HG03460 (cell line): ENCODE data around the gene TSSK3.
"Not testable (repeated sequence)": the region's sequence is repeated elsewhere in the genome, so short reads cannot be mapped to it uniquely, and the experiment has no call there.

Source experiments
- ATAC-seq: cut with Tn5 transposase; IDR thresholded peaks from one replicate; pipeline ENCODE4 v1.9.1; 2021; ENCODE audit not compliant: unreplicated experiment

Gene TSSK3

GRCh38 chr1:32396524-32396923, 34.2 kb downstream of the TSSK3 start:
- ATAC-seq: not testable (repeated sequence)

DNA sequence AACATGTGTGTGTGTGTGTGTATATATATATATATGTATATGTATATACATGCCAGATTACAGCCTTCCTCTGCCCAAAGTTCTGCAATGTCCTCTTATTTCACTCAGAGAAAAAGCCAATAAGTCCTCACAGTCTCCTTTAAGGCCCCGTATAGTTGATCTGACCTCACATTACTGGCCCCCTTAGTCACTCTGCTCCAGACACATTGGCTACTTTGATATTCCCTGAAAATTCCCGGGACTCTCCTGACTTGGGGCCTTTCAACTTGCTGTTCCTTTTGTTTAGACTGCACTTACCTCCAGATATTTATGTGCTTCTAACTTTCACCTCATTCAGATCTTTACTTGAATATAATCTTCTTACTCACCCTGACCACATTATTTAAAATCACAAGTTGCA, 36.1 kb downstream of the TSSK3 start:
- ATAC-seq: no peak

GRCh38 chr1:32399843-32400242, 37.5 kb downstream of the TSSK3 start:
- no peak for ATAC-seq

GRCh38 chr1:32400876-32401631, 38.7 kb downstream of the TSSK3 start:
- ATAC-seq: no peak

DNA sequence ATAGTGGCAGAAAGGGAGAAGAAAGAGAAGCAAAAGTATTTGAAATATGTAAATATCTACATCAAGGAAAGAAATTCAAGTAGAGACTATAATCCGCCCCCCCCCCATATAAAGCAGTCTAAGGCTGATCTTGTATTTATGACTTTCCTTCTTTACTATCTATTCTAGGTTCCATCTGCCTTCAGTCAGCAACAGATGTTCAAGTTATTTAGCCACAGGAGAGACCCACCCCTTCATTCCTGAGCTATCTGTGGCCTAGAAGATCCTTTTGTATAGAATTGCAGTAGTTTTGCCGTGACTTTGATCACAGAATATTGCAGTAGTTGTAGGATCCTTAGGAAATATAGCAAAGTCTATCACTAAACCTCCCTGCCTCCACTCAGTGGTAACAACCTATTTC, 42.6 kb downstream of the TSSK3 start:
- no peak for ATAC-seq

DNA sequence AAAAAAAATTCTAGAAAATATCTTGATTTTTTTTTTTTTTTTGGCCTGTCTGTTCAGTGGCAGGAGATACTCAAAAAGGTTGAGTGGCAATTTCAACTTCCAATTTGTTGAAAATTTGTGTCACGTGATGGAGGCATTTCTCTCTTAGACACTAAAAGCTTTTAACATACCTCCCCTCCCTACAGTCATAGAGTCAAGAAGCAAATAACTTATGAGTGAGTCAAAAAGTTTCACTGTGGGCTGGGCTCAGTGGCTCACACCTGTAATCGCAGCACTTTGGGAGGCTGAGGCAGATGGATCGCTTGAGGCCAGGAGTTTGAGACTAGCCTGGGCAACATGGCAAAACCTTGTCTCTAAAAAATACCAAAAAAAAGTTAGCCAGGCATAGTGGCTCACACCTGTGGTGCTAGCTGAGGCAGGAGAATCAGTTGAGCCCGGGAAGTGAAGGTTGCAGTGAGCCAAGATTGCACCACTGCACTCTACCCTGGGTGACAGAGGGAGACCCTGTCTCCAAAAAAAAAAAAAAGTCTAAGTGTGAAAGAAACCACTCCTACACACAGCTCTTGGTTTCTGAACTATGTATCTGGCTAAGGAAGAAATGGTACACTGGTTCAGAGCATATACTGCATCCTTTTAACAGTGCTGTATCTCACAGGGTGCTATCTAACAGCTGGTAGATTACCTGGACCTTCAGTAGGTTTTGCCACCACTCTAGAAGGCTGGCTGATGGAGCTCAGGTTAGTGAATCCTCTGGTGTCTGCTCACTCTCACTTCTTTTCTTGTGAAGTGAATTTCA, 43.5 kb downstream of the TSSK3 start:
- ATAC-seq: no peak

DNA sequence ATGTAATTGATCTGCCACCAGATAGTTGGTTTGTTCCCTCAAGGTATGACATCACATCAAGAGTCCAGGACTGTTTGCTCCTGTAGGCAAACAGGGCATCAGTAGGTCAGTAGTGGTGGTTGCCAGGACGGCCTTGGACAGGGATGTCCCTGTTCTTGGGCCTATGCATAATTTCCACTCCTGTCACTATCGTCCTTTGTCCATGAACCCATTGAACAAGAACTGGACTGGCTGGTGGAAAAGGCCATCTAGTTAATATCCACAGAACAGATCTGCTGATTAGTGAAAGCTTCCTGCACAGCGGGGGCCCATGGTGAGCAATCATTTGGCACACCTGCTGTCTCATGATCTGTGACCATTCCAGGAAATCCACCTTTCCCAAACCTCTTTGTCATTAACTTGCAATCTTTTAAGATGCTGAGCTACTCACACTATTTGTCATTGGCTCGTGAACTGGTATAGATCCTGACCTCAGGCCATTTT, 44.3 kb downstream of the TSSK3 start:
- no peak for ATAC-seq

DNA sequence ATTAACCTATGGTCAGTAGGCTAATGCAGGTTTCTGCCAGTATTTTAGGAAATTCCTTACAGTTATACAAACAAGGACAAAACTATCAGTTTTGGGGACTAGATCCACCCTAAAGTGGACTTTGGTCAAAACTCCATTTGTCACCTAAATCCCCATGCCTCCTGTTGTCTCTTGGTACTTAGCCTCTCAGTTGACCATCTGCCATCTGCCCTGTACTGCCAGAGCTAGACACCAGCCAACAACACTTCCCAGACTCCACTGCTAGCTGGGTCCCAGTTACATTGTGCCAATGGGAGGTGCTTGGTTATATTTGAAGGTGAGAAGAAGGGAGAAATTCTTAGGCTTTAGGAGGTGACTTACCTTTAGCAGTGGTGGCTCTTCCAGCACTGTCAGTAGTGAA, 48.9 kb downstream of the TSSK3 start:
- no peak for ATAC-seq

- ATAC-seq: no peak
Measured at GRCh38 chr1:32413507-32414185, 51.3 kb downstream of the TSSK3 start.
